Liver (tissue), 9 donors: ENCODE measurements around the gene POU3F3. TPM values are rescaled to one million over a fixed set of nuclear protein-coding genes. Genes with fewer than 3 reads are reported as not detected.

Experiments
- DNase-seq: peaks from one replicate; pipeline ENCODE4 v3.0.0-alpha.2; 2017; ENCODE audit warnings: low spot score
- H3K27ac ChIP-seq, 2 donors: one replicate each; pipeline ENCODE4 v1.7.0; 2013; ENCODE audit warnings: inconsistent platforms in 2 of 2, low read length in 2 of 2, control low read depth in 1 of 2, low read depth in 1 of 2, mild to moderate bottlenecking in 1 of 2
- H3K27me3 ChIP-seq, 4 donors: one replicate each; pipeline versions ENCODE4 v1.6.1 to v1.7.0; 2013; ENCODE audit warnings: low read length in 3 of 4, inconsistent platforms in 1 of 4, mild to moderate bottlenecking in 1 of 4, moderate library complexity in 1 of 4; ENCODE audit not compliant: control insufficient read depth in 4 of 4, insufficient read depth in 4 of 4
- H3K36me3 ChIP-seq, 4 donors: one replicate each; pipeline versions ENCODE4 v1.6.1 to v1.7.0; 2013; ENCODE audit warnings: low read length in 3 of 4, mild to moderate bottlenecking in 3 of 4, low read depth in 1 of 4, moderate library complexity in 1 of 4; ENCODE audit not compliant: control insufficient read depth in 4 of 4, insufficient read depth in 3 of 4
- H3K4me1 ChIP-seq, 4 donors: one replicate each; pipeline versions ENCODE4 v1.6.1 to v1.7.0; 2013; ENCODE audit warnings: low read length in 3 of 4, mild to moderate bottlenecking in 3 of 4, moderate library complexity in 1 of 4; ENCODE audit not compliant: control insufficient read depth in 4 of 4, insufficient read depth in 4 of 4
- H3K4me3 ChIP-seq, 3 donors: one replicate each; pipeline versions ENCODE4 v1.6.1 to v1.7.0; 2013; ENCODE audit warnings: low read length in 3 of 3, control low read depth in 1 of 3, low read depth in 1 of 3, mild to moderate bottlenecking in 1 of 3
- H3K9ac ChIP-seq, 2 donors: one replicate each; pipeline ENCODE4 v1.7.0; 2013; ENCODE audit warnings: low read length in 2 of 2, mild to moderate bottlenecking in 2 of 2, moderate library complexity in 2 of 2, control low read depth in 1 of 2, low read depth in 1 of 2
- H3K9me3 ChIP-seq, 4 donors: one replicate each; pipeline versions ENCODE4 v1.6.1 to v1.7.0; 2013; ENCODE audit warnings: low read length in 3 of 4; ENCODE audit not compliant: control insufficient read depth in 4 of 4
- CTCF ChIP-seq: fragments of 150-350 bp; IDR thresholded peaks from 2 replicates; pipeline ENCODE4 v1.5.1; 2017; ENCODE audit warnings: improper control_type of control experiment, low read depth, low read length; ENCODE audit not compliant: missing input control
- EGR1 ChIP-seq, 2 donors: IDR thresholded peaks; 2 replicates each; pipeline ENCODE4 v1.6.1; 2016 to 2018; ENCODE audit warnings: antibody characterized with exemption in 2 of 2, low read depth in 2 of 2
- FOXA1 ChIP-seq: IDR thresholded peaks from 2 replicates; pipeline ENCODE4 v1.6.1; 2016; ENCODE audit warnings: antibody characterized with exemption
- GABPA ChIP-seq, 2 donors: IDR thresholded peaks in 1 of 2; conservative IDR thresholded peaks in 1 of 2; 2 replicates each; pipeline ENCODE4 v1.6.1; 2016; ENCODE audit warnings: antibody characterized with exemption in 2 of 2, mild to moderate bottlenecking in 1 of 2, moderate library complexity in 1 of 2
- HNF4A ChIP-seq, 2 donors: conservative IDR thresholded peaks; 2 replicates each; pipeline ENCODE4 v1.6.1; 2016; ENCODE audit warnings: antibody characterized with exemption in 2 of 2, mild to moderate bottlenecking in 2 of 2
- HNF4G ChIP-seq: IDR thresholded peaks from 2 replicates; pipeline ENCODE4 v1.6.1; 2016; ENCODE audit warnings: antibody characterized with exemption
- JUND ChIP-seq, 2 donors: IDR thresholded peaks; 2 replicates each; pipeline ENCODE4 v1.6.1; 2016; ENCODE audit warnings: antibody characterized with exemption in 2 of 2
- MAX ChIP-seq: IDR thresholded peaks from 2 replicates; pipeline ENCODE4 v1.6.1; 2016; ENCODE audit warnings: antibody characterized with exemption
- NR2F2 ChIP-seq: IDR thresholded peaks from 2 replicates; pipeline ENCODE4 v1.6.1; 2016; ENCODE audit warnings: antibody characterized with exemption
- RAD21 ChIP-seq, 2 donors: IDR thresholded peaks; 2 replicates each; pipeline ENCODE4 v1.6.1; 2016; ENCODE audit warnings: antibody characterized with exemption in 2 of 2, mild to moderate bottlenecking in 2 of 2
- REST ChIP-seq: IDR thresholded peaks from 2 replicates; pipeline ENCODE4 v1.6.1; 2016; ENCODE audit warnings: antibody characterized with exemption, mild to moderate bottlenecking
- RXRA ChIP-seq, 2 donors: IDR thresholded peaks; 2 replicates each; pipeline ENCODE4 v1.6.1; 2017 to 2018; ENCODE audit warnings: antibody characterized with exemption in 2 of 2, mild to moderate bottlenecking in 1 of 2
- SP1 ChIP-seq: IDR thresholded peaks from 2 replicates; pipeline ENCODE4 v1.6.1; 2018; ENCODE audit warnings: antibody characterized with exemption, mild to moderate bottlenecking
- TAF1 ChIP-seq: conservative IDR thresholded peaks from 2 replicates; pipeline ENCODE4 v1.6.1; 2016; ENCODE audit warnings: antibody characterized with exemption, mild to moderate bottlenecking
- YY1 ChIP-seq: IDR thresholded peaks from 2 replicates; pipeline ENCODE4 v1.6.1; 2016; ENCODE audit warnings: antibody characterized with exemption, mild to moderate bottlenecking
- ZBTB33 ChIP-seq: IDR thresholded peaks from 2 replicates; pipeline ENCODE4 v1.6.1; 2016; ENCODE audit warnings: antibody characterized with exemption
- WGBS: extraction: QIAGEN DNeasy Blood & Tissue Kit; methylation state at CpG from one replicate; pipeline ENCODE4 v1.1.7; 2013; 5-methylcytosine and 5-hydroxymethylcytosine counted together
- polyA plus RNA-seq, 2 donors: library from polyadenylated mRNA; stranded (reverse) in 1 of 2; unstranded in 1 of 2; fragments of 200-250 nt in 1 of 2; fragments of >200 nt in 1 of 2; fragmentation: Nextera tagmentation in 1 of 2; extraction: Ambion mirVana in 1 of 2; gene quantifications; one replicate each; pipeline versions ENCODE4 v1.2.1 to v1.2.3, GENCODE V29; 2013 to 2015
- total RNA-seq, 2 donors: library from RNA; depleted of rRNA; stranded (reverse); fragments of >200 nt; gene quantifications; one replicate each; pipeline ENCODE4 v1.2.3, GENCODE V29; 2014
- donor health status: healthy.
- donor health status: healthy.
- donor health status: healthy.
- donor health status: healthy.
- donor health status: healthy.

The POU3F3 gene
- total and polyA plus RNA-seq, 4 donors: not detected

- Histone ChIP-seq H3K36me3 (no peaks in the 10 kb centered on the region), H3K9ac (no peak overlapping the region), H3K27me3 (peaks cover 7 to 49% (median 40%) of the 10 kb centered on the region in 4 donors), H3K27ac (no peak overlapping the region), H3K9me3 (peaks cover 0 to 3% (median 0%) of the 10 kb centered on the region in 4 donors), H3K4me1 (peaks cover 4 to 13% (median 9%) of the 10 kb centered on the region in 4 donors), H3K4me3 (no peak overlapping the region)
- no peak for DNase-seq
- 5% methylated on average over 60 of the region's 60 CpGs for WGBS
- TF ChIP-seq SP1 (no peak), TAF1 (no peak), NR2F2 (no peak), GABPA (IDR thresholded peaks at IDR 0.05 in 1 of 2, conservative IDR thresholded peaks at IDR 0.05 in 1 of 2) (no peak), EGR1 (IDR thresholded peaks at IDR 0.05; ENCODE audit: low read depth in 2 of 2) (no peak), ZBTB33 (no peak), CTCF (no peak), REST (no peak), HNF4A (conservative IDR thresholded peaks at IDR 0.05) (no peak), HNF4G (no peak), JUND (IDR thresholded peaks at IDR 0.05) (no peak), YY1 (no peak)
Measured at GRCh38 chr2:104862058-104862941, 8.4 kb downstream of the POU3F3 start.

GRCh38 chr2:104863146-104863467 lies 9.2 kb downstream of the POU3F3 start:
- no peak overlapping the region for H3K4me3 ChIP-seq
- DNase-seq: no peak
- H3K27ac ChIP-seq: no peak overlapping the region
- H3K27me3 ChIP-seq: peaks cover 7 to 47% (median 41%) of the 10 kb centered on the region in 4 donors
- H3K36me3 ChIP-seq: no peaks in the 10 kb centered on the region
- H3K9me3 ChIP-seq: peaks cover 0 to 3% (median 0%) of the 10 kb centered on the region in 4 donors
- H3K4me1 ChIP-seq: peaks cover 0 to 12% (median 7%) of the 10 kb centered on the region in 4 donors
- H3K9ac ChIP-seq: no peak overlapping the region
- 17% methylated on average over 8 of the region's 8 CpGs for WGBS
- TF ChIP-seq FOXA1: no peak
- TF ChIP-seq GABPA (IDR thresholded peaks at IDR 0.05 in 1 of 2, conservative IDR thresholded peaks at IDR 0.05 in 1 of 2): no peak
- TF ChIP-seq TAF1: no peak
- no peak for TF ChIP-seq HNF4A (conservative IDR thresholded peaks at IDR 0.05)
- no peak for TF ChIP-seq REST
- no peak for TF ChIP-seq HNF4G
- TF ChIP-seq YY1: no peak
- no peak for TF ChIP-seq NR2F2
- no peak for TF ChIP-seq MAX
- TF ChIP-seq EGR1 (IDR thresholded peaks at IDR 0.05; ENCODE audit: low read depth in 2 of 2): no peak
- no peak for TF ChIP-seq RXRA (IDR thresholded peaks at IDR 0.05)
- no peak for TF ChIP-seq RAD21 (IDR thresholded peaks at IDR 0.05)
- no peak for TF ChIP-seq CTCF
